ENCODE measurements around the gene BPHL. TPM values are rescaled to one million over a fixed set of nuclear protein-coding genes. Genes with fewer than 3 reads are reported as not detected.
"Not testable (repeated sequence)": the region's sequence is repeated elsewhere in the genome, so short reads cannot be mapped to it uniquely, and the experiment has no call there.

Gene BPHL
- polyA plus RNA-seq, 2 of the 4 experiments (the other 2 are of a cell fraction) = 16.5 to 25.5 TPM

GRCh38 chr6:3137057-3137777 lies 18.7 kb downstream of the BPHL start:
- no peak for ATAC-seq
- ChIA-PET CTCF (interaction anchor here (0.7 to 1.8 kb wide), 2 partner anchors 72 to 114 kb away, joined by 4 to 5 read pairs; no protein-coding TSS in a partner anchor), POLR2A (no interaction called here)
- no peak for FAIRE-seq
- Histone ChIP-seq H3K9me3 (no peaks in the 10 kb centered on the region), H3K4me1 (peaks cover 28% of the 10 kb centered on the region), H3K4me2 (no peak overlapping the region), H3K27ac (no peak overlapping the region), H3K4me3 (no peak overlapping the region)
- no peak for TF ChIP-seq KDM1A (IDR thresholded peaks at IDR 0.05; ENCODE audit: low read depth)
- no peak for TF ChIP-seq USF2 (IDR thresholded peaks at IDR 0.05)
- no peak for TF ChIP-seq PBX3 (IDR thresholded peaks at IDR 0.05)
- no peak for TF ChIP-seq CBX8 (IDR thresholded peaks at IDR 0.05)
- no peak for TF ChIP-seq REST (IDR thresholded peaks at IDR 0.05)
- no peak for TF ChIP-seq ELK1 (IDR thresholded peaks at IDR 0.05; ENCODE audit: low read depth, low read length)
- TF ChIP-seq CTCF (IDR thresholded peaks at IDR 0.05) = no peak
- TF ChIP-seq ATOH8 (CRISPR knock-in tag; IDR thresholded peaks at IDR 0.05; ENCODE audit: low read depth) = no peak
- no peak for TF ChIP-seq FOSB (CRISPR knock-in tag; IDR thresholded peaks at IDR 0.05)
- TF ChIP-seq PHF8 (IDR thresholded peaks at IDR 0.05; ENCODE audit: borderline replicate concordance, low read depth) = no peak
- no peak for TF ChIP-seq RFX5 (IDR thresholded peaks at IDR 0.05)
- no peak for TF ChIP-seq HEYL (CRISPR knock-in tag; IDR thresholded peaks at IDR 0.05)
- no peak for TF ChIP-seq RARB (CRISPR knock-in tag; IDR thresholded peaks at IDR 0.05)
- TF ChIP-seq CEBPB (IDR thresholded peaks at IDR 0.05) = no peak
- DNase-seq (ENCODE audit: low read depth in 1 of 2, low spot score in 1 of 2) = no peak
- 95% methylated on average over 12 of the region's 12 CpGs for WGBS (ENCODE audit: missing lambda C conversion rate)

GRCh38 chr6:3137873-3138272 lies 19.4 kb downstream of the BPHL start:
- H3K9me3 ChIP-seq; FAIRE-seq; DNase-seq (ENCODE audit: low read depth in 1 of 2, low spot score in 1 of 2); H3K4me3 ChIP-seq; POLR2A ChIA-PET; H3K27ac ChIP-seq; ATAC-seq; H3K4me2 ChIP-seq: not testable (repeated sequence)
- 78% methylated on average over 6 of the region's 6 CpGs for WGBS (ENCODE audit: missing lambda C conversion rate)
- CTCF ChIA-PET = interaction anchor here (1.8 kb wide), 1 partner anchor 113 kb away, joined by 4 read pairs; no protein-coding TSS in a partner anchor
- peaks cover 28% of the 10 kb centered on the region for H3K4me1 ChIP-seq

Measured in A549 (cell line).